Esophagus squamous epithelium (tissue), 5 donors: ENCODE data around the gene TAOK3. TPM values are rescaled to one million over a fixed set of nuclear protein-coding genes. Genes with fewer than 3 reads are reported as not detected.
A peak's percentile ranks its signal among the peaks of the same experiment; 100 is the strongest.
"Not testable (repeated sequence)": the region's sequence is repeated elsewhere in the genome, so short reads cannot be mapped to it uniquely, and the experiment has no call there.

Experiments
- DNase-seq: peaks from one replicate; lab custom pipeline; 2025; lab: John Stamatoyannopoulos, UW
- H3K27ac ChIP-seq, 4 donors: fragments of 200-600 bp; sonication (generic); one replicate each; pipeline ENCODE4 v1.5.1; 2016 to 2019; ENCODE audit warnings: mild to moderate bottlenecking in 1 of 4
- H3K27me3 ChIP-seq, 4 donors: fragments of 200-600 bp; sonication (generic); 1 replicate in 3 of 4; 2 replicates in 1 of 4; pipeline versions ENCODE4 v1.5.1 to v1.6.0; 2017 to 2021; ENCODE audit warnings: antibody characterized with exemption in 1 of 4
- H3K36me3 ChIP-seq, 3 donors: fragments of 200-600 bp; sonication (generic); one replicate each; pipeline ENCODE4 v1.5.1; 2016 to 2019
- H3K4me1 ChIP-seq, 3 donors: fragments of 200-600 bp; sonication (generic); one replicate each; pipeline ENCODE4 v1.5.1; 2017 to 2019
- H3K4me3 ChIP-seq, 4 donors: fragments of 200-600 bp; sonication (generic); 1 replicate in 3 of 4; 2 replicates in 1 of 4; pipeline ENCODE4 v1.5.1; 2016 to 2019; ENCODE audit warnings: mild to moderate bottlenecking in 2 of 4, moderate library complexity in 1 of 4
- H3K9me3 ChIP-seq, 3 donors: fragments of 200-600 bp; sonication (generic); one replicate each; pipeline ENCODE4 v1.5.1; 2016 to 2019
- POLR2A ChIP-seq, 4 donors: fragments of 450-650 bp; IDR thresholded peaks; one replicate each; pipeline ENCODE4 v1.6.1; 2017; ENCODE audit warnings: antibody characterized with exemption in 4 of 4, mild to moderate bottlenecking in 4 of 4, moderate library complexity in 3 of 4
- WGBS, 2 donors: methylation state at CpG; one replicate each; pipeline ENCODE4 v1.1.5; 2018; 5-methylcytosine and 5-hydroxymethylcytosine counted together
- intact Hi-C: fragments of 100-400 bp; cut with DNase I; formaldehyde crosslinking; loops from one replicate; pipeline ENCODE4 v1.15.0; 2022
- total RNA-seq, 4 donors: library from RNA; depleted of rRNA; stranded (reverse); fragments of >200 nt; gene quantifications; one replicate each; pipeline ENCODE4 v1.1.0, GENCODE V29; 2016
- TF ChIP-seq, protein P1 (sequence below), 6 experiments: fragments of 450-650 bp in 4 of 6; fragments of 200-600 bp in 2 of 6; sonication (generic) in 2 of 6; IDR thresholded peaks; one replicate each; pipeline ENCODE4 v1.5.1; 2016 to 2019; ENCODE audit warnings: antibody characterized with exemption in 6 of 6, mild to moderate bottlenecking in 4 of 6, moderate library complexity in 4 of 6
- donor health status: DM: yes; HTN: yes; CAD: no.

TAOK3 gene
- total RNA-seq, 4 donors from 2014 or later, result 13.7 to 27.7 (median 21.1) TPM

DNA sequence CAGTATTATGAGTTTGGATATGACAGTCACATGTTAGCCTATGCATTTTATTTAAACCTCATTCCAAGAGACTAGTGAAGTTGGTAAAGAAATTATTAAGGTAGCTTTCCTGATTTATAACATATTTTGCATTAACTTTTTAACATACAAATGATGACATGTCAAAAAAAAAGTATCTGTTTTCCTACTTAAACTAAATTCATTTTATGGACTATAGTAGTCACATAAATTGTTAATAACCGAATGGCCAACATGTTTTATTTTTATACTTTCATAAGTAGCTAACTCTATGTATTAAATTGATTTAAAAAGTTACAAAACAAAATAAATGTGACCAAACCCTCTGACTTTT is 14.7 kb downstream of the TAOK3 start:
- peak overlapping the region in 2 of 4 donors; percentile 28 to 62 for H3K27ac ChIP-seq
- no peak for TF ChIP-seq POLR2A (IDR thresholded peaks at IDR 0.05)
- TF ChIP-seq, protein P1, sequence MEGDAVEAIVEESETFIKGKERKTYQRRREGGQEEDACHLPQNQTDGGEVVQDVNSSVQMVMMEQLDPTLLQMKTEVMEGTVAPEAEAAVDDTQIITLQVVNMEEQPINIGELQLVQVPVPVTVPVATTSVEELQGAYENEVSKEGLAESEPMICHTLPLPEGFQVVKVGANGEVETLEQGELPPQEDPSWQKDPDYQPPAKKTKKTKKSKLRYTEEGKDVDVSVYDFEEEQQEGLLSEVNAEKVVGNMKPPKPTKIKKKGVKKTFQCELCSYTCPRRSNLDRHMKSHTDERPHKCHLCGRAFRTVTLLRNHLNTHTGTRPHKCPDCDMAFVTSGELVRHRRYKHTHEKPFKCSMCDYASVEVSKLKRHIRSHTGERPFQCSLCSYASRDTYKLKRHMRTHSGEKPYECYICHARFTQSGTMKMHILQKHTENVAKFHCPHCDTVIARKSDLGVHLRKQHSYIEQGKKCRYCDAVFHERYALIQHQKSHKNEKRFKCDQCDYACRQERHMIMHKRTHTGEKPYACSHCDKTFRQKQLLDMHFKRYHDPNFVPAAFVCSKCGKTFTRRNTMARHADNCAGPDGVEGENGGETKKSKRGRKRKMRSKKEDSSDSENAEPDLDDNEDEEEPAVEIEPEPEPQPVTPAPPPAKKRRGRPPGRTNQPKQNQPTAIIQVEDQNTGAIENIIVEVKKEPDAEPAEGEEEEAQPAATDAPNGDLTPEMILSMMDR (IDR thresholded peaks at IDR 0.05), result no peak
- H3K9me3 ChIP-seq, result no peaks in the 10 kb centered on the region
- H3K4me1 ChIP-seq, result peaks cover 6 to 34% (median 6%) of the 10 kb centered on the region in 3 donors
- no peak overlapping the region for H3K4me3 ChIP-seq
- intact Hi-C loops, result no loop called here
- no peaks in the 10 kb centered on the region for H3K27me3 ChIP-seq
- WGBS, 2 donors, result 82 to 88% methylated on average over 1 of the region's 1 CpG
- H3K36me3 ChIP-seq, result peaks cover 0 to 5% (median 0%) of the 10 kb centered on the region in 3 donors
- DNase-seq, result no peak

DNA sequence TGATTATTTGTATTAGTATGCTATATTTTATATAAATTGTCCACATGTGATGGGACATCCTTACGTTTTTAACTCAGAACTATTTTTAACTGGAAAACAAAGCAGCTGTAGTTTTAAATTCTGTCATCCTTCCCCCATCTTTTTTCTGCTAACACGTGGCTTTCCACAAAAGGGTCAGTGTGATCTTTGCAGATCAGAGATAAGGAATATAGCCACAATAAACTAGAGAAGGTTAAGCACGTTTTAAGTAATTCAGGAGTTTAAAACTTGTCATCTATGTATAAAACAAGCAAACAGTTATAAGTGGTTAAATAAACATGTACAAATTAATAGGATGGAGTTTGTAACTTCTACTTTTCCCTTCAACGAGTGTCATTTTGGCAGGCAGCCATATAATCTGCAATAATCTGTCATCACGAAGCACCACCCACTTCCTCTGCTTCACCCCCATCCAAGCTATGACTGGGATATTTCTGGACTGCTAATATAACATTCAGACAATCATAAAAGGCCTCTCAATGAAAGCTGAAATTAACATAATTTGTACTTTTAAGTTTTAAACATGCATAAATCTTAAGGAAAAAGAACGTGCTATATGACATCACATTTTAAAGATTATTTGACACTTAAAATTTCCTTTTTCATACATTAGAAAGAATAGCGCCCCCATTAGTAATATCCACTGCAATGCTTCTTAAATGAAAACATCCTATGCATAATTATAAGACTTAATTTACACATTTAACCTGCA is 15.3 kb downstream of the TAOK3 start:
- intact Hi-C loops, result no loop called here
- Histone ChIP-seq H3K4me1 (peaks cover 6 to 34% (median 6%) of the 10 kb centered on the region in 3 donors), H3K27me3 (no peaks in the 10 kb centered on the region), H3K9me3 (no peaks in the 10 kb centered on the region), H3K27ac (peak overlapping the region in 3 of 4 donors; percentile 38 to 62 (median 51)), H3K36me3 (peaks cover 0 to 5% (median 0%) of the 10 kb centered on the region in 3 donors), H3K4me3 (no peak overlapping the region)
- TF ChIP-seq, protein P1 (IDR thresholded peaks at IDR 0.05), result peak in 1 of 6 experiments; percentile 6
- no peak for TF ChIP-seq POLR2A (IDR thresholded peaks at IDR 0.05)
- WGBS, 2 donors, result 31 to 36% methylated on average over 7 of the region's 7 CpGs
- no peak for DNase-seq

DNA sequence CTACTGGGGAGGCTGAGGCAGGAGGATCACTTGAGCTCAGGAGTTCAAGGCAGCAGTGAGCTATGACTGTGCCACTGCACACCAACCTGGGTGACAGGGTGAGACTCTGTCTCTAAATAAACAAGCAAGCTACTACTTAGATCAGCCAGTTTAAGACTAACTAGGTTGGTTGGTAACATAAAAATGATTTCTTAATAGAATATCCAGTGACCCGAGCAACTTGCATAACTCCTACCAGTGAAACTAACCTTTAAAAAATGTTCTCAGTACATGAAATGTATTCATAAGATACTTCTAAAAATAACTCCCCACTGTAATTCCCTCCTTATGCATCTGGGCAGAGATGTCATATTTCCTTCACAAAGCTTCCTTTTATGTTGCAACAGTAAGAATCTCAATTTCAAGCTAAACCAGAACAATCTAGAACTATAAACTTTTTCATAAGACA is 15.9 kb downstream of the TAOK3 start:
- H3K27me3 ChIP-seq, result no peaks in the 10 kb centered on the region
- TF ChIP-seq POLR2A (IDR thresholded peaks at IDR 0.05), result no peak
- TF ChIP-seq, protein P1 (IDR thresholded peaks at IDR 0.05), result no peak
- no peak for DNase-seq
- no peak overlapping the region for H3K4me3 ChIP-seq
- intact Hi-C loops, result no loop called here
- H3K9me3 ChIP-seq, result no peaks in the 10 kb centered on the region
- H3K27ac ChIP-seq, result peak overlapping the region in 3 of 4 donors; percentile 38 to 62 (median 51)
- H3K4me1 ChIP-seq, result peaks cover 6 to 34% (median 6%) of the 10 kb centered on the region in 3 donors
- WGBS, 2 donors, result 15 to 17% methylated on average over 1 of the region's 1 CpG
- peaks cover 0 to 5% (median 0%) of the 10 kb centered on the region in 3 donors for H3K36me3 ChIP-seq

DNA sequence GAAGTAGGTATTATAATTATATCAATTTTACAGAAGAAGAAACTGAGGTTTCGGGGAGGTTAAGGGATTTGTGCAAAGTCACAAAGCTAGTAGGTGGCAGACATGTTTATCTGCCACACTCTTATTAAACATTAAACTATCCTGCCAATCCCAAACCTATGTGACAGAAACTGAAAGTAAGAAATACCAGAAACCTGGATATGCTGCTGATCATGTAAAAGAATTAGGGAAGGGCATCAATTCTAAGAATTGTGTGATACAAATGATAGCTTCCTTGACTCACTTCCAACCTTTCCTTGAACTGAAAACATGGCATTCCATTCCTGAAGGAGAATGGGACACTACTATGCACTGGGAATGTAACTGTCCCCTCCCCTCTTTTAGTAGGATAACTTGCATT is 16.9 kb downstream of the TAOK3 start:
- no peak overlapping the region for H3K4me3 ChIP-seq
- intact Hi-C loops, result no loop called here
- H3K27me3 ChIP-seq, result no peaks in the 10 kb centered on the region
- H3K4me1 ChIP-seq, result peaks cover 6 to 27% (median 6%) of the 10 kb centered on the region in 3 donors
- TF ChIP-seq, protein P1 (IDR thresholded peaks at IDR 0.05), result no peak
- no peak for TF ChIP-seq POLR2A (IDR thresholded peaks at IDR 0.05)
- H3K36me3 ChIP-seq, result peaks cover 0 to 5% (median 0%) of the 10 kb centered on the region in 3 donors
- H3K9me3 ChIP-seq, result no peaks in the 10 kb centered on the region
- WGBS, 2 donors, result 89 to 100% methylated on average over 1 of the region's 1 CpG
- no peak for DNase-seq
- H3K27ac ChIP-seq, result no peak overlapping the region

DNA sequence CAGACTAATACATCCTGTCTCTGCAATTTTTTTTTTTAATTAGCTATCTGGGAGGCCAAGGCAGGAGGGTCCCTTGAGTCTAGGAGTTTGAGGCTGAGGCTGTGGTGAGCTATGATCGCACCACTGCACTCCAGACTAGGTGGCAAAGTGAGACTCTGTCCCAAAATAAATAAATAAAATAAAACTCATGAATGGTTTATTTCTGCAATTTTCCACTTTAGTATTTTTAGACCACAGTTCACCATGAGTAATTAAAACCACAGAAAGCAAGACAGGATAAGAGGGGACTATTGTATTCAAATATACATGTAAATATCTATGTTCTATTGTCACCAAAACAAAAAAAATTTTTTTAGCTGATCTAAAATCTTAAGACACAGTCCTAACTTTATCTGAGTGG is 17.8 kb downstream of the TAOK3 start:
- TF ChIP-seq, protein P1 (IDR thresholded peaks at IDR 0.05), result no peak
- TF ChIP-seq POLR2A (IDR thresholded peaks at IDR 0.05), result no peak
- peaks cover 0 to 5% (median 0%) of the 10 kb centered on the region in 3 donors for H3K36me3 ChIP-seq
- H3K9me3 ChIP-seq, result no peaks in the 10 kb centered on the region
- DNase-seq, result no peak
- no peak overlapping the region for H3K4me3 ChIP-seq
- intact Hi-C loops, result no loop called here
- no peaks in the 10 kb centered on the region for H3K27me3 ChIP-seq
- H3K27ac ChIP-seq, result no peak overlapping the region
- 72 to 89% methylated on average over 1 of the region's 1 CpG for WGBS, 2 donors
- H3K4me1 ChIP-seq, result peaks cover 6 to 21% (median 6%) of the 10 kb centered on the region in 3 donors

DNA sequence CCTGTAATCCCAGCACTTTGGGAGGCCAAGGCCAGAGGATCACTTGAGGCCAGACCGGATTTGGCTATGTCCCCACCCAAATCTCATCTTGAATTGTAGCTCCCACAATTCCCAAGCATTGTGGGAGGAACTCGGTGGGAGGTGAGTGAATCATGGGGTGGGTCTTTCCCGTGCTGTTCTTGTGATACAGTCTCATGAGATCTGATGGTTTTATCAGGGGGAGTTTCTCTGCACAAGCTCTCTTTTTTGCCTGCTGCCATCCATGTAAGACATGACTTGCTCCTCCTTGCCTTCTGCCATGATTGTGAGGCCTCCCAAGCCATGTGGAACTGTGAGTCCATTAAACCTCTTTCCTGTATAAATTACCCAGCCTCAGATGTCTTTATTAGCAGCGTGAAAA is 18.2 kb downstream of the TAOK3 start:
- peaks cover 6 to 21% (median 6%) of the 10 kb centered on the region in 3 donors for H3K4me1 ChIP-seq
- 83 to 91% methylated on average over 3 to 4 of the region's 4 CpGs for WGBS, 2 donors

More for the DNA sequence above, 18.2 kb downstream of the TAOK3 start:
- H3K36me3 ChIP-seq, intact Hi-C loops, H3K27me3 ChIP-seq, H3K27ac ChIP-seq, H3K4me3 ChIP-seq, H3K9me3 ChIP-seq, DNase-seq: not testable (repeated sequence)
